ENCODE results near the gene CSF3. TPM values are rescaled to one million over a fixed set of nuclear protein-coding genes. Genes with fewer than 3 reads are reported as not detected.

Gene CSF3
- polyA plus RNA-seq, 1 donor = not detected

GRCh38 chr17:40024901-40025300 is 9.7 kb downstream of the CSF3 start:
- Histone ChIP-seq H3K27ac (ENCODE audit: low read length) (no peak overlapping the region), H3K36me3 (ENCODE audit: control insufficient read depth, insufficient read depth, low read length) (peaks cover 90% of the 10 kb centered on the region), H3K4me1 (ENCODE audit: control insufficient read depth, insufficient read depth, low read length) (peaks cover 2% of the 10 kb centered on the region), H3K27me3 (ENCODE audit: control insufficient read depth, insufficient read depth, low read length) (no peaks in the 10 kb centered on the region), H3K4me3 (ENCODE audit: low read length) (no peak overlapping the region), H3K9me3 (ENCODE audit: control insufficient read depth, low read depth, low read length) (no peaks in the 10 kb centered on the region)
- DNase-seq = no peak
- no CpG with 5 or more reads among the region's 8 CpGs for WGBS (ENCODE audit: insufficient coverage, low lambda C conversion rate)

GRCh38 chr17:40025559-40025958 is 10.3 kb downstream of the CSF3 start:
- Histone ChIP-seq H3K9me3 (ENCODE audit: control insufficient read depth, low read depth, low read length) (no peaks in the 10 kb centered on the region), H3K4me1 (ENCODE audit: control insufficient read depth, insufficient read depth, low read length) (peaks cover 2% of the 10 kb centered on the region), H3K27me3 (ENCODE audit: control insufficient read depth, insufficient read depth, low read length) (no peaks in the 10 kb centered on the region), H3K27ac (ENCODE audit: low read length) (no peak overlapping the region), H3K4me3 (ENCODE audit: low read length) (no peak overlapping the region), H3K36me3 (ENCODE audit: control insufficient read depth, insufficient read depth, low read length) (peaks cover 90% of the 10 kb centered on the region)
- WGBS (ENCODE audit: insufficient coverage, low lambda C conversion rate) = no CpG with 5 or more reads among the region's 2 CpGs
- DNase-seq = no peak

GRCh38 chr17:40025991-40026815 is 11.0 kb downstream of the CSF3 start:
- Histone ChIP-seq H3K27ac (ENCODE audit: low read length) (no peak overlapping the region), H3K4me3 (ENCODE audit: low read length) (no peak overlapping the region), H3K36me3 (ENCODE audit: control insufficient read depth, insufficient read depth, low read length) (peaks cover 92% of the 10 kb centered on the region), H3K4me1 (ENCODE audit: control insufficient read depth, insufficient read depth, low read length) (peaks cover 2% of the 10 kb centered on the region), H3K27me3 (ENCODE audit: control insufficient read depth, insufficient read depth, low read length) (no peaks in the 10 kb centered on the region), H3K9me3 (ENCODE audit: control insufficient read depth, low read depth, low read length) (no peaks in the 10 kb centered on the region)
- DNase-seq = no peak
- WGBS (ENCODE audit: insufficient coverage, low lambda C conversion rate) = 83% methylated on average over 1 of the region's 22 CpGs

- Histone ChIP-seq H3K9me3 (ENCODE audit: control insufficient read depth, low read depth, low read length) (no peaks in the 10 kb centered on the region), H3K36me3 (ENCODE audit: control insufficient read depth, insufficient read depth, low read length) (peaks cover 92% of the 10 kb centered on the region), H3K4me1 (ENCODE audit: control insufficient read depth, insufficient read depth, low read length) (peaks cover 2% of the 10 kb centered on the region), H3K27me3 (ENCODE audit: control insufficient read depth, insufficient read depth, low read length) (no peaks in the 10 kb centered on the region), H3K27ac (ENCODE audit: low read length) (no peak overlapping the region), H3K4me3 (ENCODE audit: low read length) (no peak overlapping the region)
- peak; percentile 64 to 66 for DNase-seq
- whole genome bisulfite sequencing (ENCODE audit: insufficient coverage, low lambda C conversion rate) = no CpG with 5 or more reads among the region's 33 CpGs
Observed at GRCh38 chr17:40026816-40027613, 11.8 kb downstream of the CSF3 start.

- no peak for DNase-seq
- Histone ChIP-seq H3K4me1 (ENCODE audit: control insufficient read depth, insufficient read depth, low read length) (peaks cover 2% of the 10 kb centered on the region), H3K27me3 (ENCODE audit: control insufficient read depth, insufficient read depth, low read length) (no peaks in the 10 kb centered on the region), H3K9me3 (ENCODE audit: control insufficient read depth, low read depth, low read length) (no peaks in the 10 kb centered on the region), H3K36me3 (ENCODE audit: control insufficient read depth, insufficient read depth, low read length) (peaks cover 92% of the 10 kb centered on the region), H3K4me3 (ENCODE audit: low read length) (no peak overlapping the region), H3K27ac (ENCODE audit: low read length) (no peak overlapping the region)
- WGBS (ENCODE audit: insufficient coverage, low lambda C conversion rate) = no CpG with 5 or more reads among the region's 5 CpGs
Observed at GRCh38 chr17:40027614-40028012, 12.4 kb downstream of the CSF3 start.

GRCh38 chr17:40028595-40028994 is 13.4 kb downstream of the CSF3 start:
- H3K4me1 ChIP-seq (ENCODE audit: control insufficient read depth, insufficient read depth, low read length) = peaks cover 2% of the 10 kb centered on the region
- no peak overlapping the region for H3K27ac ChIP-seq (ENCODE audit: low read length)
- no peak for DNase-seq
- H3K27me3 ChIP-seq (ENCODE audit: control insufficient read depth, insufficient read depth, low read length) = no peaks in the 10 kb centered on the region
- no CpG with 5 or more reads among the region's 13 CpGs for WGBS (ENCODE audit: insufficient coverage, low lambda C conversion rate)
- no peaks in the 10 kb centered on the region for H3K9me3 ChIP-seq (ENCODE audit: control insufficient read depth, low read depth, low read length)
- H3K36me3 ChIP-seq (ENCODE audit: control insufficient read depth, insufficient read depth, low read length) = peaks cover 93% of the 10 kb centered on the region
- H3K4me3 ChIP-seq (ENCODE audit: low read length) = no peak overlapping the region

- Histone ChIP-seq H3K4me1 (ENCODE audit: control insufficient read depth, insufficient read depth, low read length) (peaks cover 2% of the 10 kb centered on the region), H3K9me3 (ENCODE audit: control insufficient read depth, low read depth, low read length) (no peaks in the 10 kb centered on the region), H3K27me3 (ENCODE audit: control insufficient read depth, insufficient read depth, low read length) (no peaks in the 10 kb centered on the region), H3K36me3 (ENCODE audit: control insufficient read depth, insufficient read depth, low read length) (peaks cover 89% of the 10 kb centered on the region), H3K4me3 (ENCODE audit: low read length) (no peak overlapping the region), H3K27ac (ENCODE audit: low read length) (no peak overlapping the region)
- DNase-seq = no peak
- no CpG with 5 or more reads among the region's 11 CpGs for WGBS (ENCODE audit: insufficient coverage, low lambda C conversion rate)
Observed at GRCh38 chr17:40031706-40032105, 16.5 kb downstream of the CSF3 start.

GRCh38 chr17:40032322-40033320 is 17.4 kb downstream of the CSF3 start:
- Histone ChIP-seq H3K27me3 (ENCODE audit: control insufficient read depth, insufficient read depth, low read length) (no peaks in the 10 kb centered on the region), H3K27ac (ENCODE audit: low read length) (no peak overlapping the region), H3K9me3 (ENCODE audit: control insufficient read depth, low read depth, low read length) (no peaks in the 10 kb centered on the region), H3K4me1 (ENCODE audit: control insufficient read depth, insufficient read depth, low read length) (no peaks in the 10 kb centered on the region), H3K36me3 (ENCODE audit: control insufficient read depth, insufficient read depth, low read length) (peaks cover 81% of the 10 kb centered on the region), H3K4me3 (ENCODE audit: low read length) (no peak overlapping the region)
- WGBS (ENCODE audit: insufficient coverage, low lambda C conversion rate) = no CpG with 5 or more reads among the region's 23 CpGs
- DNase-seq = no peak

GRCh38 chr17:40033339-40033738 is 18.1 kb downstream of the CSF3 start:
- DNase-seq = no peak
- Histone ChIP-seq H3K27ac (ENCODE audit: low read length) (no peak overlapping the region), H3K4me3 (ENCODE audit: low read length) (no peak overlapping the region), H3K4me1 (ENCODE audit: control insufficient read depth, insufficient read depth, low read length) (no peaks in the 10 kb centered on the region), H3K27me3 (ENCODE audit: control insufficient read depth, insufficient read depth, low read length) (no peaks in the 10 kb centered on the region), H3K36me3 (ENCODE audit: control insufficient read depth, insufficient read depth, low read length) (peaks cover 77% of the 10 kb centered on the region), H3K9me3 (ENCODE audit: control insufficient read depth, low read depth, low read length) (no peaks in the 10 kb centered on the region)
- no CpG with 5 or more reads among the region's 8 CpGs for WGBS (ENCODE audit: insufficient coverage, low lambda C conversion rate)

Measured in large intestine (tissue), 3 donors.